ENCODE results near the gene ADAR. TPM values are rescaled to one million over a fixed set of nuclear protein-coding genes. Genes with fewer than 3 reads are reported as not detected.

Gene ADAR
- total and polyA plus RNA-seq, 2 experiments from 2014 or later, result 96.4 to 188 TPM

DNA sequence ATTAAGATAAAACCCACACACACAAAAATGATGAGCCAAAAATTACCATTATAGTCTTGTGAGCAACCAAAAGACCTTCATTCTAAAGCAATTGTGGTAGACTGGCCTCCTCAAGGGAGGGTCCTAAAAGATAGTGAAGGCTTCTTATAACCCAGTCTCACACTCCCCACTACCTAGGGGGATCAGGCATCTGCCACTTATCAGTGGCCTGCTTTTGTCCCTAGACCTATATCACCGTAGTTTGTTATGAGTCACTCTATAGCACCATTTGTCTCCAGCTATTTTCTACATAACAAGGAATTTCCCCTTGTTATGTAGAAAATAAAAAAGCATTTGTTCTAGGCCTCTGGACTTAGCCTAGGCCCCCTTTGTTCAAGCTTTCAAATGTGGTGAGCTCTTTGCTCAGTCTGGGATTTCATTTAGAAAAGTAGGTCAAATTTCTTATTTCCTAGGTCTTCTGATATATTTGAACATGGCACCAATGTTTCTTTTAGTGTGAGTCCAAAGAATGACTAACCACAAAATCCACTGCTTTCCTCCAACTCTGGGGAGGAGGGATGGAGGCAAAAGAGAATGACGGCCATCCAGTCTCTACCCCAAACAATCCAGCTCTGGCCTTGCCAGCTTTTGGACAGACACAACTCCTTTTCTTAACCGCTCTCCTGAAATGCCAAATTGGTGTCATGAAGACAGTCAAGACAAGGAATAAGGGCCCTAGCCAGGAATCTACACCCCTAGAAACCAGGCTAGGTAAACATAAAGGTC, 8.9 kb downstream of the ADAR start:
- H3K36me3 ChIP-seq (ENCODE audit: insufficient read depth), result peaks cover 50% of the 10 kb centered on the region
- H3K4me3 Mint-ChIP-seq, result no peak overlapping the region
- ATAC-seq, result no peak
- H3K9me3 Mint-ChIP-seq, result no peaks in the 10 kb centered on the region
- H3K4me2 ChIP-seq, result no peak overlapping the region
- peaks cover 4% of the 10 kb centered on the region; the same call in 1 of the 2 replicates for H3K4me1 ChIP-seq (ENCODE audit: insufficient read depth)
- no peak overlapping the region for H3K4me3 ChIP-seq
- no peak overlapping the region for H3K27ac ChIP-seq (ENCODE audit: low read depth)
- peaks cover 10% of the 10 kb centered on the region for H3K4me1 Mint-ChIP-seq
- H3K9me2 ChIP-seq (ENCODE audit: insufficient read depth), result no peaks in the 10 kb centered on the region
- H3F3A ChIP-seq (replicated peaks; ENCODE audit: low read depth), result no peaks in the 10 kb centered on the region
- TF ChIP-seq, protein P1, sequence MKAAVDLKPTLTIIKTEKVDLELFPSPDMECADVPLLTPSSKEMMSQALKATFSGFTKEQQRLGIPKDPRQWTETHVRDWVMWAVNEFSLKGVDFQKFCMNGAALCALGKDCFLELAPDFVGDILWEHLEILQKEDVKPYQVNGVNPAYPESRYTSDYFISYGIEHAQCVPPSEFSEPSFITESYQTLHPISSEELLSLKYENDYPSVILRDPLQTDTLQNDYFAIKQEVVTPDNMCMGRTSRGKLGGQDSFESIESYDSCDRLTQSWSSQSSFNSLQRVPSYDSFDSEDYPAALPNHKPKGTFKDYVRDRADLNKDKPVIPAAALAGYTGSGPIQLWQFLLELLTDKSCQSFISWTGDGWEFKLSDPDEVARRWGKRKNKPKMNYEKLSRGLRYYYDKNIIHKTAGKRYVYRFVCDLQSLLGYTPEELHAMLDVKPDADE (IDR thresholded peaks at IDR 0.05), result no peak
- no peak for TF ChIP-seq ZNF114 (CRISPR knock-in tag; IDR thresholded peaks at IDR 0.05)
- no peak for TF ChIP-seq ZNF331 (CRISPR knock-in tag; IDR thresholded peaks at IDR 0.05; ENCODE audit: low read depth)
- TF ChIP-seq, protein P2, sequence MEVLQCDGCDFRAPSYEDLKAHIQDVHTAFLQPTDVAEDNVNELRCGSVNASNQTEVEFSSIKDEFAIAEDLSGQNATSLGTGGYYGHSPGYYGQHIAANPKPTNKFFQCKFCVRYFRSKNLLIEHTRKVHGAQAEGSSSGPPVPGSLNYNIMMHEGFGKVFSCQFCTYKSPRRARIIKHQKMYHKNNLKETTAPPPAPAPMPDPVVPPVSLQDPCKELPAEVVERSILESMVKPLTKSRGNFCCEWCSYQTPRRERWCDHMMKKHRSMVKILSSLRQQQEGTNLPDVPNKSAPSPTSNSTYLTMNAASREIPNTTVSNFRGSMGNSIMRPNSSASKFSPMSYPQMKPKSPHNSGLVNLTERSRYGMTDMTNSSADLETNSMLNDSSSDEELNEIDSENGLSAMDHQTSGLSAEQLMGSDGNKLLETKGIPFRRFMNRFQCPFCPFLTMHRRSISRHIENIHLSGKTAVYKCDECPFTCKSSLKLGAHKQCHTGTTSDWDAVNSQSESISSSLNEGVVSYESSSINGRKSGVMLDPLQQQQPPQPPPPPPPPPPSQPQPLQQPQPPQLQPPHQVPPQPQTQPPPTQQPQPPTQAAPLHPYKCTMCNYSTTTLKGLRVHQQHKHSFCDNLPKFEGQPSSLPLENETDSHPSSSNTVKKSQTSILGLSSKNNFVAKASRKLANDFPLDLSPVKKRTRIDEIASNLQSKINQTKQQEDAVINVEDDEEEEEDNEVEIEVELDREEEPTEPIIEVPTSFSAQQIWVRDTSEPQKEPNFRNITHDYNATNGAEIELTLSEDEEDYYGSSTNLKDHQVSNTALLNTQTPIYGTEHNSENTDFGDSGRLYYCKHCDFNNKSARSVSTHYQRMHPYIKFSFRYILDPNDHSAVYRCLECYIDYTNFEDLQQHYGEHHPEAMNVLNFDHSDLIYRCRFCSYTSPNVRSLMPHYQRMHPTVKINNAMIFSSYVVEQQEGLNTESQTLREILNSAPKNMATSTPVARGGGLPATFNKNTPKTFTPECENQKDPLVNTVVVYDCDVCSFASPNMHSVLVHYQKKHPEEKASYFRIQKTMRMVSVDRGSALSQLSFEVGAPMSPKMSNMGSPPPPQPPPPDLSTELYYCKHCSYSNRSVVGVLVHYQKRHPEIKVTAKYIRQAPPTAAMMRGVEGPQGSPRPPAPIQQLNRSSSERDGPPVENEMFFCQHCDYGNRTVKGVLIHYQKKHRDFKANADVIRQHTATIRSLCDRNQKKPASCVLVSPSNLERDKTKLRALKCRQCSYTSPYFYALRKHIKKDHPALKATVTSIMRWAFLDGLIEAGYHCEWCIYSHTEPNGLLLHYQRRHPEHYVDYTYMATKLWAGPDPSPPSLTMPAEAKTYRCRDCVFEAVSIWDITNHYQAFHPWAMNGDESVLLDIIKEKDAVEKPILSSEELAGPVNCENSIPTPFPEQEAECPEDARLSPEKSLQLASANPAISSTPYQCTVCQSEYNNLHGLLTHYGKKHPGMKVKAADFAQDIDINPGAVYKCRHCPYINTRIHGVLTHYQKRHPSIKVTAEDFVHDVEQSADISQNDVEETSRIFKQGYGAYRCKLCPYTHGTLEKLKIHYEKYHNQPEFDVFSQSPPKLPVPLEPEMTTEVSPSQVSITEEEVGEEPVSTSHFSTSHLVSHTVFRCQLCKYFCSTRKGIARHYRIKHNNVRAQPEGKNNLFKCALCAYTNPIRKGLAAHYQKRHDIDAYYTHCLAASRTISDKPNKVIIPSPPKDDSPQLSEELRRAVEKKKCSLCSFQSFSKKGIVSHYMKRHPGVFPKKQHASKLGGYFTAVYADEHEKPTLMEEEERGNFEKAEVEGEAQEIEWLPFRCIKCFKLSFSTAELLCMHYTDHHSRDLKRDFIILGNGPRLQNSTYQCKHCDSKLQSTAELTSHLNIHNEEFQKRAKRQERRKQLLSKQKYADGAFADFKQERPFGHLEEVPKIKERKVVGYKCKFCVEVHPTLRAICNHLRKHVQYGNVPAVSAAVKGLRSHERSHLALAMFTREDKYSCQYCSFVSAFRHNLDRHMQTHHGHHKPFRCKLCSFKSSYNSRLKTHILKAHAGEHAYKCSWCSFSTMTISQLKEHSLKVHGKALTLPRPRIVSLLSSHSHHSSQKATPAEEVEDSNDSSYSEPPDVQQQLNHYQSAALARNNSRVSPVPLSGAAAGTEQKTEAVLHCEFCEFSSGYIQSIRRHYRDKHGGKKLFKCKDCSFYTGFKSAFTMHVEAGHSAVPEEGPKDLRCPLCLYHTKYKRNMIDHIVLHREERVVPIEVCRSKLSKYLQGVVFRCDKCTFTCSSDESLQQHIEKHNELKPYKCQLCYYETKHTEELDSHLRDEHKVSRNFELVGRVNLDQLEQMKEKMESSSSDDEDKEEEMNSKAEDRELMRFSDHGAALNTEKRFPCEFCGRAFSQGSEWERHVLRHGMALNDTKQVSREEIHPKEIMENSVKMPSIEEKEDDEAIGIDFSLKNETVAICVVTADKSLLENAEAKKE (CRISPR knock-in tag; IDR thresholded peaks at IDR 0.05), result no peak
- TF ChIP-seq, protein P3, sequence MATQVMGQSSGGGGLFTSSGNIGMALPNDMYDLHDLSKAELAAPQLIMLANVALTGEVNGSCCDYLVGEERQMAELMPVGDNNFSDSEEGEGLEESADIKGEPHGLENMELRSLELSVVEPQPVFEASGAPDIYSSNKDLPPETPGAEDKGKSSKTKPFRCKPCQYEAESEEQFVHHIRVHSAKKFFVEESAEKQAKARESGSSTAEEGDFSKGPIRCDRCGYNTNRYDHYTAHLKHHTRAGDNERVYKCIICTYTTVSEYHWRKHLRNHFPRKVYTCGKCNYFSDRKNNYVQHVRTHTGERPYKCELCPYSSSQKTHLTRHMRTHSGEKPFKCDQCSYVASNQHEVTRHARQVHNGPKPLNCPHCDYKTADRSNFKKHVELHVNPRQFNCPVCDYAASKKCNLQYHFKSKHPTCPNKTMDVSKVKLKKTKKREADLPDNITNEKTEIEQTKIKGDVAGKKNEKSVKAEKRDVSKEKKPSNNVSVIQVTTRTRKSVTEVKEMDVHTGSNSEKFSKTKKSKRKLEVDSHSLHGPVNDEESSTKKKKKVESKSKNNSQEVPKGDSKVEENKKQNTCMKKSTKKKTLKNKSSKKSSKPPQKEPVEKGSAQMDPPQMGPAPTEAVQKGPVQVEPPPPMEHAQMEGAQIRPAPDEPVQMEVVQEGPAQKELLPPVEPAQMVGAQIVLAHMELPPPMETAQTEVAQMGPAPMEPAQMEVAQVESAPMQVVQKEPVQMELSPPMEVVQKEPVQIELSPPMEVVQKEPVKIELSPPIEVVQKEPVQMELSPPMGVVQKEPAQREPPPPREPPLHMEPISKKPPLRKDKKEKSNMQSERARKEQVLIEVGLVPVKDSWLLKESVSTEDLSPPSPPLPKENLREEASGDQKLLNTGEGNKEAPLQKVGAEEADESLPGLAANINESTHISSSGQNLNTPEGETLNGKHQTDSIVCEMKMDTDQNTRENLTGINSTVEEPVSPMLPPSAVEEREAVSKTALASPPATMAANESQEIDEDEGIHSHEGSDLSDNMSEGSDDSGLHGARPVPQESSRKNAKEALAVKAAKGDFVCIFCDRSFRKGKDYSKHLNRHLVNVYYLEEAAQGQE (IDR thresholded peaks at IDR 0.05; ENCODE audit: unreplicated experiment), result no peak
- TF ChIP-seq CREB1 (CRISPR knock-in tag; IDR thresholded peaks at IDR 0.05; ENCODE audit: low read depth), result no peak
- no peak for TF ChIP-seq STAT1 (IDR thresholded peaks at IDR 0.05; ENCODE audit: unreplicated experiment)
- no peak for TF ChIP-seq JUNB (IDR thresholded peaks at IDR 0.05; ENCODE audit: unreplicated experiment)
- TF ChIP-seq NANOG (IDR thresholded peaks at IDR 0.05; ENCODE audit: borderline replicate concordance), result no peak
- TF ChIP-seq EZH2 (IDR thresholded peaks at IDR 0.05; ENCODE audit: low read depth, unreplicated experiment), result no peak
- TF ChIP-seq, protein P4, sequence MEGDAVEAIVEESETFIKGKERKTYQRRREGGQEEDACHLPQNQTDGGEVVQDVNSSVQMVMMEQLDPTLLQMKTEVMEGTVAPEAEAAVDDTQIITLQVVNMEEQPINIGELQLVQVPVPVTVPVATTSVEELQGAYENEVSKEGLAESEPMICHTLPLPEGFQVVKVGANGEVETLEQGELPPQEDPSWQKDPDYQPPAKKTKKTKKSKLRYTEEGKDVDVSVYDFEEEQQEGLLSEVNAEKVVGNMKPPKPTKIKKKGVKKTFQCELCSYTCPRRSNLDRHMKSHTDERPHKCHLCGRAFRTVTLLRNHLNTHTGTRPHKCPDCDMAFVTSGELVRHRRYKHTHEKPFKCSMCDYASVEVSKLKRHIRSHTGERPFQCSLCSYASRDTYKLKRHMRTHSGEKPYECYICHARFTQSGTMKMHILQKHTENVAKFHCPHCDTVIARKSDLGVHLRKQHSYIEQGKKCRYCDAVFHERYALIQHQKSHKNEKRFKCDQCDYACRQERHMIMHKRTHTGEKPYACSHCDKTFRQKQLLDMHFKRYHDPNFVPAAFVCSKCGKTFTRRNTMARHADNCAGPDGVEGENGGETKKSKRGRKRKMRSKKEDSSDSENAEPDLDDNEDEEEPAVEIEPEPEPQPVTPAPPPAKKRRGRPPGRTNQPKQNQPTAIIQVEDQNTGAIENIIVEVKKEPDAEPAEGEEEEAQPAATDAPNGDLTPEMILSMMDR (conservative IDR thresholded peaks at IDR 0.05; ENCODE audit: low read depth in 2 of 2), result no peak
- no peak for TF ChIP-seq EZH2phosphoT487 (IDR thresholded peaks at IDR 0.05; ENCODE audit: unreplicated experiment)
- TF ChIP-seq POLR2AphosphoS5 (IDR thresholded peaks at IDR 0.05; ENCODE audit: low read depth), result no peak
- peaks cover 56% of the 10 kb centered on the region for H3K79me2 ChIP-seq (replicated peaks; ENCODE audit: insufficient read depth)
- peaks cover 3% of the 10 kb centered on the region for H3K27me3 Mint-ChIP-seq (ENCODE audit: insufficient read depth, low read depth, poor library complexity)
- H3K27me3 ChIP-seq (ENCODE audit: insufficient read depth), result no peaks in the 10 kb centered on the region
- no peak overlapping the region for H2AFZ ChIP-seq
- peaks cover 53% of the 10 kb centered on the region for H4K20me1 ChIP-seq (replicated peaks; ENCODE audit: insufficient read depth)
- DNase-seq (ENCODE audit: low spot score), result no peak
- H3K36me3 Mint-ChIP-seq (ENCODE audit: low read depth), result peaks cover 79% of the 10 kb centered on the region
- H3K27ac Mint-ChIP-seq, result peak overlapping the region; percentile 62; the same call in 1 of the 2 replicates

Data from GM23338 (cell line).